CD4-positive, alpha-beta T cell treated with Interleukin-6 at 100 ng/mL for 8 hours (primary cell): ENCODE data around the gene EPB41.
"Not testable (repeated sequence)": the region's sequence is repeated elsewhere in the genome, so short reads cannot be mapped to it uniquely, and the experiment has no call there.

Experiments used
- DNase-seq: peaks from one replicate; pipeline ENCODE4 v3.0.0-alpha.2; 2020; ENCODE audit warnings: mixed read lengths, low spot score

Gene EPB41

GRCh38 chr1:29052941-29053340, 138.6 kb downstream of the EPB41 start:
- DNase-seq = no peak

DNA sequence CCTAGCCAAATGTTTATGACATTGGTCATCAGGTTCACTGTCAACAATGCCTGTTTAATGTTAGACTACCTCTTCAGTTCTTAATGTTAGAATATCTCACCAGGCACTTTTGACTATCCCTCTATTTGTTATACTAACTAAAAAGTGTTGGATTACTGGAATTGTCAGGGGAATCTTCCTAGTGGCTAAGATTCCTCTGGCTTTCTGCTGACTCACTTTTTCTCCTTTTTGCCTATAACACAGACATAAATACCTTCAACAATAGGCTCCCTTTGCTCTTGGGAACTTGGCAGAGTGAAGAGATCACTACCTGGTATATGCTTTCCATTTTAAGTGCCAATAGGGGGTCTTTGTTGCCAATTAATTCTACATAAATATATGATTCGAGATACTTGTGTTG, 140.8 kb downstream of the EPB41 start:
- DNase-seq = no peak

DNA sequence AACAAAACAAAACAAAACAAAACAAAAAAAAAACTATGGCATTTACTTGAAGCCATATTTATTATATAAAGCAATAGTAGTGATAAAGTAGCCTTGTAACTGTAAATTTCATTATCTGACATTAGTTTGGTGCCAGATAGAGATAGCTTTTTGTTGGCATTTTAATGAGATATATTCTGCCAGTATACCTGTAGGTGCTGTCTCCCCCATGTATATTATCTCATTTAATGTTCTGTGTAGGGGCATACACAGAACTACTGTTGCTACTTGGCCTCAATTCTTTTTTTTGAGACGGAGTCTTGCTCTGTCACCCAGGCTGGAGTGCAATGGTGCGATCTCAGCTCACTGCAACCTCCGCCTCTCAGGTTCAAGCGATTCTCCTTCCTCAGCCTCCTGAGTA, 141.9 kb downstream of the EPB41 start:
- no peak for DNase-seq

- no peak for DNase-seq
Observed at GRCh38 chr1:29057700-29058099, 143.3 kb downstream of the EPB41 start.

- DNase-seq = no peak
Observed at GRCh38 chr1:29062157-29062942, 148.0 kb downstream of the EPB41 start.

DNA sequence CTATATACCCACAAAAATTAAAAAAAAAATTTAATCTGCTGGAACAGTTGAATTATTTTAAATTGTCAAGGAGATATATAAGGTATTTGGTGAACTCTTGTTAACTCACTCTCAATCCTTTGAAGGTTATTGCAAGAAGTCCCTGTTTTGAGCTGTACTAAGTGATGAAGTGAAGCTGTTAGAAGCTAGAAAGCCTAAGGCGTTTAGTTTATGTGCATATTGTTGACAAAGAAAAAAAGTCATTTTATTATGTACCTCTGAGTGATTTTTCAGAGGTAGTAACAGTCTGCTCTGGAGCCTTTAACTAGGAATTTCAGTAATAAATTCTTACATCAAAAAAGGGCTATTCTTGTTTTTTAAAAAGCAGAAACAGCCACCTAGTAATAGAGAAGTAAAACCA, 149.7 kb downstream of the EPB41 start:
- no peak for DNase-seq

- DNase-seq = no peak
Observed at GRCh38 chr1:29077155-29077554, 162.8 kb downstream of the EPB41 start.

DNA sequence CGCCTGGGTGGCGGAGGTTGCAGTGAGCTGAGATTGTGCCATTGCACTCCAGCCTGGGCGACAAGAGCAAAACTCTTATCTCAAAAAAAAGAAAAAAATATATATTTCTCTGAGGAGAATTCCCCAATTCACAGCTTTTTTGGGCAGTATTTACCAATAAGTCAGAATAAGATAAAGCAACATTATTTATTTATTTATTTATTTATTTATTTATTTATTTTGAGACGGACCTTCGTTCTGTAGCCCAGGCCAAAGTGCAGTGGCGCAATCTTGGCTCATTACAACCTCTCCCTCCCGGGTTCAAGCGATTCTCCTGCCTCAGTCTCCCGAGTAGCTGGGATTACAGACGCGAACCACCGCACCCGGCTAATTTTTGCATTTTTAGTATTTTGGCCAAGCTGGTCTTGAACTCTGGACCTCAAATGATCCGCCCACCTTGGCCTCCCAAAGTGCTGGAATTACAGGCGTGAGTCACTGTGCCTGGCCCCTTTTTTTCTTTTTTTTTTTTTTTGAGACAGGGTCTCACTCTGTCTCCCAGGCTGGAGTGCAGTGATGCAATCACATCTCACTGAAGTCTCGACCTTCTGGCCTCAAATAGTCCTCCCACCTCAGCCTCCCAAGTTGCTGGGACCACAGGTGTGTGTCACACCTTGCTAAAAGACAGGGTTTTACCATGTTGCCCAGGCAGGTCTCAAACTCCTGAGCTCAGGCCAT, 165.7 kb downstream of the EPB41 start:
- not testable (repeated sequence) for DNase-seq

GRCh38 chr1:29081201-29081600, 166.8 kb downstream of the EPB41 start:
- DNase-seq = no peak

DNA sequence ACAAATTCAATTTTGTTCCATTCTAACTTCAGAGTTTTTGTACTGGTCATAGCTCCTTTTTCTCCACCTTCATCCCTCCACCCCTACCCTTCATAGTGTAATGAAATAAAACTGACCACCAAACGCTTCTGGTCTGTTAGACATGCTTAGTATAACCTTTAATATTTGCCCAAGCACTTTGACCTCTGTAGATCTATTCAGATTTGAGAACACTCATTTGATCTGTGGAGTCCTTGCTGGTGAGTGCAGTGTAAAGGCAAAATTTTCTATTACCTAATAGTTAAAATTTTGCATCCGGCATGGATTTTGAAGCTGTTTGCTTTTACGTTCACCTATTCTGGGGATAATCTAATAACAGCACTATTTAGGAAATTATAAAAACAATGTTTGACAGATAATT, 168.2 kb downstream of the EPB41 start:
- no peak for DNase-seq

DNA sequence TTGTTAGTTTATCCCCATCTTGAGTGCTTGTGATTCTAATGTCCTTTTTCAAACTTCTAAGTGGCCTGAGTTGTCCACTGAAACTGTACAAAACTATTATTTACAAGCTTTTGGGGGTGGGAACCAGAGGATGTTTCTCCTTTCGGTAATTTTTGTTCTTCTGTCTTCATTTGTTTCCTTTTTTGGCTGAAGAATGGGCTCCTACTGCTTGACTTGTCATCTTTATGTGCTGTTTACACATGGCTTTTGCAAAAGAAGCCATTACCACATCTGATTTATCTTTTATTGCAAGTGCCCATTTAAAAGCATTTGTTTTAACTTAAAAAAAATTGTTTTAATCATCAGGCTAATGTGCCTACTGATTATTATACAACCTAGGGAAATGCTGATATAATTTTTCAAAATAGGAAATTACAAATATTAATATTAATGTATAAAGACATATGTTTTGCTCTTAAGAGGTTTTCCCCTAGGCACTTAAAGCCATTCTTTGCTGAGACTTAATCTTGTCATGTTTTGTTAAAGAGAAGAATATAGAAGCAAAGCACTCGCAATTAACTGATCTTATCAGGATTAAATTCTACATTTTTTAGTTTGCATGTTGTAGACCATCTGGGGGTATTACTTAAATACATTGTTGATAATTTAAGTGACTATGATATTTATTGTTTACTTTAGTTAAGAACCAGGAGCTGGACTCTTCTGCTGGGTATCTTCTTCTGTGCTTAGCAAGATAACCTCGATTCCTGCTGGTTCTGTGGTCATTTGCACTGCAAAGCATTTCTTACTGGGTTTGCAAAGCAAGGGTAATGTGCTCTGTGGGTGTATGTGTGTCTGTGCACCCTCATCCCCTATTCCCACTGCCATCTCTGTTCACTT, 169.2 kb downstream of the EPB41 start:
- DNase-seq = no peak

DNA sequence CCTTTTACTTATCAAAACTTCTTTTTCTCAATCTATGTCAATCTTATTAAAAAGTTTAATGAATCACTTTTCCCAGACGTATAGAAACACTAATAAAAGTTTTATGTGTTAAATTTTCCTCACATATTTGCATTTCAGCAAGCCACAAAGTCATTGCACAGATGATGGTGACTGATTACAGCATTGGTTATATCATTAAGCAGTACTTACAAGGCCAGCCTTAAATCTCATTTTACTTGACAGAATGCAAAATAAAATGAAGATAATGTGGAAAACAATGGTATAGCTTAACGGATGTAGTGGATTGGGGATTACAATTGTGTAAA, 169.8 kb downstream of the EPB41 start:
- no peak for DNase-seq

DNA sequence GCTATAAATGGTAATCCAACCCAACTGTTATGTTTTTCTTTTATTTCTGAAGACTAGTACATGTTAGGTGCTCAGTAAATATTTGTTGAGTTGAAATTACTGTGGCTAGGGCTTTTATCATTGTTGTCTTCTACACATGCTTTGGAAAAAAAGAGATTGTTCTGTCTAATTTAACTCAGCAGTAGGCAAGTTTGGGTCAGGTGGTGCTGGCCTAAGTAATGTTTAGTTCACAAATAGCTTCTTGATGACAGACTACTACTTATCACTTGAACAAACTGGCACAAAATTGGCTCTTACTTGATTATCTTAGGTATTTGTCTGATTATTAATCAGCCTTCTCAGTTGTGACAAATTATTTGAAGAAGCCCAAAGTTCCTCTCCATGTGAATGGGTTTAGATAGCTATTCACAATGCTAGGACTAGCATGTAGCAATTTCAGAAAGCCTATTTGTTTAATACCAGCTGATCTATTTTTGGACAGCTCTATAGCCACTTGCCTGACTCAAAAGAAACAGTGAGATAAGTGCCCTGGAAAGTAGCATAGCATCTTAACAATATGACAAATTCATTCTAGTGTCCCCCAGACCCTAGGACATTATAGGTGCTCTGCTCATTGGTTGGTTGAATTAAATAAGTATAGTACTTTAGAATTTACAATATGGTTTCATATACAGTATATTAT, 176.7 kb downstream of the EPB41 start:
- DNase-seq = no peak

DNA sequence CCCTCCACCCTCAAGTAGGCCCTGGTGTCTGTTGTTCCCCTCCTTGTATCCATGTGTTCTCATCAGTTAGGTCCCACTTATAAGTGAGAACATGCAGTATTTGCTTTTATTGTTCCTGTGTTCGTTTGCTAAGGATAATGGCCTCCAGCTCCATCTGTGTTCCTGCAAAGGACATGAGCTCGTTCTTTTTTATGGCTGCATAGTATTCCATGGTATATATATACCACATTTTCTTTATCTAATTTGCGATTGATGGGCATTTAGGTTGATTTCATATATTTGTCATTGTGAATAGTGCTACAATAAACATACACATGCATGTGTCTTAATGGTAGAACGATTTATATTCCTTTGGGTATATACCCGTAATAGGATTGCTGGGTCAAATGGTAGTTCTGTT, 178.3 kb downstream of the EPB41 start:
- DNase-seq = not testable (repeated sequence)

GRCh38 chr1:29094433-29094832, 180.1 kb downstream of the EPB41 start:
- DNase-seq = no peak

DNA sequence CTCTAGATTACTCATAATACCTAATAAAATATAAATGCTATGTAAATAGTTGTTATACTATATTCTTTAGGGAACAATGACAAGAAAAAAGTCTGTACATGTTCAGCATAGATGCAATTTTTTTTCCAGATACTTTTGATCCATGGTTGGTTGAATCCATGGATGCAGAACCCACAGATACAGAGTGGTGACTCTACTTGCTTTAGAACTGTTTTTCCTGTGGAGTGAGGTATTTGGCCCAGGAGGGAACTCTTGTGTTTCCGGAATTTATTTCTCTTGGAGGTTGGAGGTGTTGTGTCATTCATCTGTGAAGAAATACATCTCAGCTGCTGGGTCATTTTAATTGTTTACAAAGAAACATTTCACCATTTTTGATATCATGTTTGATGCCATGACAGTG, 180.6 kb downstream of the EPB41 start:
- no peak for DNase-seq

DNA sequence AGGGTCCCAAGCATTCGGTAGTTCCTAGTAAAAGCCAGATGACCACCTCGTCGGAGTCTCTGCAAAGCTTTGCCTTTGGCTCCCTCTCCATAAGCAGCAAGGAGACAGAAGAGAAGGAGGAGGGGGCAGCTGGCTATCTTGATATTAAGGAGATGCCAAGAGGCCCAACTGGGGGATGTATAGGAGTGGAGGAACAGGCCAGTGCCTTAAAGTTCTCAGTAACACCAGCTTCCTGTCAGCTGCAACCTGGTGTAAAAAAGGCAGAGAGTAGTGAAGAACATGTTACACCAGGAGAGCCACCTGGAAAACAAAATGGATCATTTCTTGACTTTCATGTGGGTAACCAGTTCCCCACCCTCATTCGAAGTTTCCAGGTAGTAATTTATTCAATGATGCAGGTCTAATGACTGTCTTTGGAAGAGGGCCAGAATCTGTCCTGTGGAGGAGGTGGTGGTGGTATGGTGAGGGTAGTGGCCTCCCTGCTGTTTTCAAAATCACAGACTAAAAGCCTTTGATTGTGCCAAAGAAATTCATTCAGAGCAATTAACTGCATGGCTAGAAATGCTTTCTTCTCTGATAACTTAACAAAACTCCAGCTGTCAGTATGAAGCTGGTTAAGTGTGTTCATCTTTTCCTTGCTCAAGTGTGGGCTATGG, 182.0 kb downstream of the EPB41 start:
- no peak for DNase-seq

- no peak for DNase-seq
Observed at GRCh38 chr1:29099286-29099685, 184.9 kb downstream of the EPB41 start.

DNA sequence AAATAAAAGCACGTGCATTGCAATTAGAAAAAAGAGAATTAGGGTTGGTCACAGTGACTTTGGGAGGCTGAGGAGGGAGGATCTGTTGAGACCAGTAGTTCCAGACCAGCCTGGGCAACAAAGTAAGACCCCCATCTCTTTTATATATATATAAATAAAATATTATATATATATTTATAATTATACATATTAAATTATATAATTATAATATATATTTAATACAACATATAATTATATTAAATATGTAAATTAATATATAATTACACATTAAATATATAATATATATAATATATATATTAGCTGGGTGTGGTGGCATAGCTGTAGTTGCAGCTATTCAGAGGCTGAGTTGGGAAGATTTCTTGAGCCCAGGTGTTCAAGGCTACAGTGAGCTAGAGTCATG, 186.1 kb downstream of the EPB41 start:
- no peak for DNase-seq

GRCh38 chr1:29105822-29106221, 191.5 kb downstream of the EPB41 start:
- no peak for DNase-seq

DNA sequence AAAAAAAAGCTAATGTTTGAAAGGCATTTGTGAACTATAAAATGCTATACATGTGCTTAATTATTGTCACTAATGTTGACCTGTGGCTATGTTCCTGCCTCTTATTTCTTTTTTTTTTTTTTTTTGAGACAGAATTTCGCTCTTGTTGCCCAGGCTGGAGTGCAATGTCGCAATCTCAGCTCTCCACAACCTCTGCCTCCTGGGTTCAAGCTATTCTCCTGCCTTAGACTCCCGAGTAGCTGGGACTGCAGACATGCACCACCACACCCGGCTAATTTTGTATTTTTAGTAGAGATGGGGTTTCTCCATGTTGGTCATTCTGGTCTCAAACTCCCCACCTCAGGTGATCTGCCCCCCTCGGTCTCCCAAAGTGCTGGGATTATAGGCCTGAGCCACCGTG, 193.7 kb downstream of the EPB41 start:
- DNase-seq = not testable (repeated sequence)
